SK-N-SH (cell line): ENCODE results near the gene CCDC88C. TPM values are rescaled to one million over a fixed set of nuclear protein-coding genes. Genes with fewer than 3 reads are reported as not detected.

Source experiments
- CTCF ChIA-PET: fragments of 300-600, 350-600 bp; formaldehyde crosslinking; extraction: SDS; loops from one replicate; lab custom pipeline; 2021; lab: Yijun Ruan, JAX
- POLR2A ChIA-PET: fragments of 350-600 bp; sonication (Branson Sonifier 250); formaldehyde crosslinking; extraction: SDS; loops from one replicate; lab custom pipeline; 2020; ENCODE audit warnings: antibody characterized with exemption, inconsistent platforms; lab: Yijun Ruan, JAX
- DNase-seq: peaks from one replicate; pipeline ENCODE4 v3.0.0; 2012
- H2AFZ ChIP-seq: fragments of 200-600 bp; sonication (generic); 2 replicates; pipeline ENCODE4 v1.8.1; 2016; ENCODE audit warnings: antibody characterized with exemption, mild to moderate bottlenecking, low read depth
- H3F3A ChIP-seq: fragments of 200-600 bp; sonication (generic); replicated peaks from 2 replicates; pipeline ENCODE3; 2016; ENCODE audit warnings: antibody characterized with exemption, mild to moderate bottlenecking; ENCODE audit not compliant: insufficient read depth
- H3K27ac ChIP-seq, 2 experiments: fragments of 200-500 bp in 1 of 2; fragments of 200-600 bp in 1 of 2; sonication (Bioruptor generic) in 1 of 2; sonication (generic), shearing (Covaris generic) in 1 of 2; 2 replicates each; pipeline versions ENCODE4 v1.5.1 to v1.6.1; 2014 to 2016; ENCODE audit warnings: low read depth in 2 of 2, inconsistent platforms in 1 of 2, low read length in 1 of 2, mild to moderate bottlenecking in 1 of 2, mixed read lengths in 1 of 2
- H3K27me3 ChIP-seq: fragments of 200-600 bp; sonication (generic), shearing (Covaris generic); 2 replicates; pipeline ENCODE4 v1.6.1; 2016; ENCODE audit warnings: mixed run types; ENCODE audit not compliant: insufficient read depth
- H3K36me3 ChIP-seq, 2 experiments: fragments of 200-500 bp in 1 of 2; fragments of 200-600 bp in 1 of 2; sonication (Bioruptor generic) in 1 of 2; sonication (generic) in 1 of 2; replicated peaks in 1 of 2; 2 replicates each; pipeline versions ENCODE3 to v1.5.1; 2014 to 2016; ENCODE audit warnings: low read length in 1 of 2, mild to moderate bottlenecking in 1 of 2; ENCODE audit not compliant: insufficient read depth in 2 of 2, control insufficient read depth in 1 of 2
- H3K4me1 ChIP-seq, 2 experiments: fragments of 200-500 bp in 1 of 2; fragments of 200-600 bp in 1 of 2; sonication (Bioruptor generic) in 1 of 2; sonication (generic), shearing (Covaris generic) in 1 of 2; 2 replicates each; pipeline versions ENCODE4 v1.5.1 to v1.6.1; 2014 to 2016; ENCODE audit warnings: low read depth in 1 of 2, low read length in 1 of 2, mixed run types in 1 of 2; ENCODE audit not compliant: insufficient read depth in 2 of 2, control insufficient read depth in 1 of 2
- H3K4me2 ChIP-seq: fragments of 200-600 bp; sonication (generic), shearing (Covaris generic); 2 replicates; pipeline ENCODE4 v1.6.1; 2017; ENCODE audit warnings: mixed run types
- H3K4me3 ChIP-seq, 2 experiments: fragments of 200-500 bp in 1 of 2; fragments of 200-600 bp in 1 of 2; sonication (Bioruptor generic) in 1 of 2; sonication (generic), shearing (Covaris generic) in 1 of 2; 2 replicates each; pipeline versions ENCODE4 v1.5.1 to v1.8.1; 2014 to 2016; ENCODE audit warnings: low read depth in 2 of 2, inconsistent platforms in 1 of 2, low read length in 1 of 2, mild to moderate bottlenecking in 1 of 2, mixed read lengths in 1 of 2, moderate library complexity in 1 of 2
- H3K79me2 ChIP-seq: fragments of 200-600 bp; sonication (generic); 2 replicates; pipeline ENCODE4 v1.8.1; 2017; ENCODE audit warnings: mild to moderate bottlenecking; ENCODE audit not compliant: insufficient read depth
- H3K9ac ChIP-seq: fragments of 200-600 bp; sonication (generic); 2 replicates; pipeline ENCODE4 v1.6.1; 2017; ENCODE audit warnings: mixed run types
- H3K9me2 ChIP-seq: fragments of 200-600 bp; sonication (generic); 2 replicates; pipeline ENCODE4 v1.6.1; 2017; ENCODE audit warnings: mixed run types
- H3K9me3 ChIP-seq: fragments of 200-600 bp; sonication (generic); 2 replicates; pipeline ENCODE4 v1.6.1; 2017; ENCODE audit warnings: mixed run types, mild to moderate bottlenecking, moderate library complexity
- H4K20me1 ChIP-seq: fragments of 200-600 bp; sonication (generic); 2 replicates; pipeline ENCODE4 v1.6.1; 2017; ENCODE audit warnings: mild to moderate bottlenecking, mixed run types; ENCODE audit not compliant: insufficient read depth
- ELF1 ChIP-seq: IDR thresholded peaks from 2 replicates; pipeline ENCODE4 v1.4.0; 2012
- EP300 ChIP-seq, 2 experiments: IDR thresholded peaks; 2 replicates each; pipeline versions ENCODE4 v1.4.0 to v1.6.1; 2012; ENCODE audit warnings: borderline replicate concordance in 1 of 2, low read depth in 1 of 2, low read length in 1 of 2
- FOXJ3 ChIP-seq: sonication (generic); formaldehyde crosslinking; IDR thresholded peaks from 2 replicates; pipeline ENCODE4 v1.5.1; 2020; ENCODE audit warnings: mild to moderate bottlenecking, missing genetic modification reagents
- FOXM1 ChIP-seq: IDR thresholded peaks from 2 replicates; pipeline ENCODE4 v1.4.0; 2012; ENCODE audit warnings: low read depth, mild to moderate bottlenecking
- GATA2 ChIP-seq: sonication (generic); formaldehyde crosslinking; IDR thresholded peaks from 2 replicates; pipeline ENCODE4 v1.5.0; 2020; ENCODE audit warnings: mild to moderate bottlenecking, missing genetic modification reagents
- JUND ChIP-seq: IDR thresholded peaks from 2 replicates; pipeline ENCODE4 v1.4.0; 2012
- MEF2A ChIP-seq: IDR thresholded peaks from 2 replicates; pipeline ENCODE4 v1.4.0; 2012; ENCODE audit warnings: low read depth, borderline replicate concordance
- POLR2AphosphoS5 ChIP-seq: IDR thresholded peaks from 2 replicates; pipeline ENCODE4 v1.6.1; 2012; ENCODE audit warnings: low read depth, low read length
- RAD21 ChIP-seq: IDR thresholded peaks from 2 replicates; pipeline ENCODE4 v1.6.1; 2012; ENCODE audit warnings: mild to moderate bottlenecking, low read length
- RFX5 ChIP-seq: IDR thresholded peaks from 2 replicates; pipeline ENCODE4 v1.6.1; 2012; ENCODE audit warnings: mild to moderate bottlenecking, improper control_type of control experiment, low read length
- RXRA ChIP-seq: IDR thresholded peaks from 2 replicates; pipeline ENCODE4 v1.4.0; 2012; ENCODE audit warnings: low read depth, mild to moderate bottlenecking, borderline replicate concordance
- TAF1 ChIP-seq: IDR thresholded peaks from 2 replicates; pipeline ENCODE4 v1.6.1; 2012; ENCODE audit warnings: low read depth, mild to moderate bottlenecking, low read length, moderate library complexity, borderline replicate concordance
- WGBS: methylation state at CpG from one replicate; pipeline ENCODE4 v1.1.6; 2017; ENCODE audit warnings: low lambda C conversion rate; 5-methylcytosine and 5-hydroxymethylcytosine counted together
- polyA plus RNA-seq, 3 experiments: library from polyadenylated mRNA; depleted of rRNA; stranded (reverse); fragments of >200 nt; gene quantifications; 2 replicates each; pipeline ENCODE4 v1.2.3, GENCODE V29; 2012
- TF ChIP-seq, protein P1 (sequence below): IDR thresholded peaks from 2 replicates; pipeline ENCODE4 v1.4.0; 2012; ENCODE audit warnings: low read depth
- TF ChIP-seq, protein P2 (sequence below): IDR thresholded peaks from 2 replicates; pipeline ENCODE4 v1.6.1; 2012; ENCODE audit warnings: mild to moderate bottlenecking, low read depth, low read length, moderate library complexity
- TF ChIP-seq, protein P3 (sequence below): fragments of 200-600 bp; sonication (generic); IDR thresholded peaks from 2 replicates; pipeline ENCODE4 v1.6.1; 2017; ENCODE audit warnings: antibody characterized with exemption, mild to moderate bottlenecking, moderate library complexity
- TF ChIP-seq, protein P4 (sequence below): fragments of 150-350 bp; IDR thresholded peaks from 2 replicates; pipeline ENCODE4 v1.6.1; 2016; ENCODE audit warnings: mild to moderate bottlenecking, low read depth, low read length

CCDC88C gene
- polyA plus RNA-seq, 1 of the 3 experiments (the other 2 are of a cell fraction), result 0.39 TPM

DNA sequence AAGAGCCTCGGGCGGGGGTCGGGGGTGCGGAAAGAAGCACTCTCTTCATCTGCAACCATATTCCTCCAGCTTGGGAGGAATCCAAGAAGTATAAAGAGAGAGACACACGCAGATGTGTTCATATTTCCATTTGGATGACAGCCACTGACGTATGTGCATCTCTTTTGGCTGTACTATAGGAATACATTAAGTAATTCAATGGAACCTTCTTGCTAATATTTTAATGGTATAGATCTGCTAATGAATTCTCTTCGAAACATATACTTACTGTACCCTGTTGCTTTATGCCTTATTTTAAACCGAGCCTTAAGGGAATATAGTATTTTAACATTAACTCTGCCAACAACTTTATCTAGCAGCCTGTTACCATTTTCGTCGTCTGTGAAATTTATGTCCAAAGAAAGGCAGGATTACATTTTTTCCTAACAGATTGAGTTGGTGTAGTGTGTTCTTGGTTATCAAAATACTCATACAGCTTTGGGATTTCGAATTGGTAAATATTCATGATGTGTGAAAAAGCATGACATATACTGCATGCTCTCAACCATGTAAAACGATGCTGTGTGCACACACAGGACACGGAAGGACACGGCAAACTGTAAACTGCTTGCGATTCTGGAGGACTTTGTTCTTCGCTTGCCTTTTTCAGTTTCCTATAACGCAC is 84.5 kb downstream of the CCDC88C start (continued):
- TF ChIP-seq, protein P1, sequence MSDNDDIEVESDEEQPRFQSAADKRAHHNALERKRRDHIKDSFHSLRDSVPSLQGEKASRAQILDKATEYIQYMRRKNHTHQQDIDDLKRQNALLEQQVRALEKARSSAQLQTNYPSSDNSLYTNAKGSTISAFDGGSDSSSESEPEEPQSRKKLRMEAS, result no peak

DNA sequence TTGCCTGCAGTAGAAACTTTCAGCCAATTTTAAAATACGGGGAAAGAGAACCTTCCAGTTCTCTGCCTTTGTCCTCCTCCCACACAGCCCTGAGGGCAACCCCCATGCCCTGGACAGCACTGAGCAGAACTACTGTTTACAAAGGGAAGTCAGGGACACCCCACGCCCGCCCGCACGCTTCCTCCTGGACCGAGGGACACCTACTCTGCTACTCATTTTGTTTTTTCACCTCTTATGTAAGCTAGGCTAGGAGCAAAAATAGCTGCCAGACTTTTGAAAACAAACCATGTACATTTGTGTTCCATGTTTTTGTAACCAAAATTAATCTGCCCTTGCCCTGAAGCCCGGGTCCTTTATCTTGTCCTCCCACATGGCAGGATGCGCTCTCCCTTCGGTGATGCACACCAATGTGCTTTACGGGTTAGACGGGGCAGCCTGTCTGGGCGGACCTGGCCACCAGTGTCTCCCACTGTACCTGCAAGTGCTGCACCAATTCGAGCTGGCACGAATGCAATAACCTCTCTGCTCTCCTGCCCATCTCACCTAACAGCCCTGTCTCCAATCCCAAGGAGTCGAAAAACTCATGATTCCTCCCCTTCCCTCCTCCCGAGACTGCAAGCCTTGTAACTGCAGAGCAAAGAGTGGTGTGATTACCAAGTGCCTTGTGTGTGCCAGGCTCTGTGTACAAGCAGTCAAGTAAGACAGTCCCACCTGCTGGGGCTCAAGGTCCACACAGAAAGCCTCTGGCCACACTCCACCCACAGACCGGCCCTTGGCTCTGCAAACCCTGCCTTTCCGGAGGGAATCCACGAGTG is 85.2 kb downstream of the CCDC88C start:
- no peak for TF ChIP-seq FOXM1
- no peak for TF ChIP-seq RFX5
- no peak for TF ChIP-seq RXRA
- no peak for TF ChIP-seq TAF1
- TF ChIP-seq GATA2 (CRISPR knock-in tag), result no peak
- TF ChIP-seq RAD21, result no peak
- no peak for TF ChIP-seq POLR2AphosphoS5
- TF ChIP-seq ELF1, result no peak
- no peak for TF ChIP-seq JUND
- TF ChIP-seq EP300 (IDR thresholded peaks at IDR 0.05; ENCODE audit: borderline replicate concordance in 1 of 2, low read depth in 1 of 2, low read length in 1 of 2), result no peak
- TF ChIP-seq, protein P2, sequence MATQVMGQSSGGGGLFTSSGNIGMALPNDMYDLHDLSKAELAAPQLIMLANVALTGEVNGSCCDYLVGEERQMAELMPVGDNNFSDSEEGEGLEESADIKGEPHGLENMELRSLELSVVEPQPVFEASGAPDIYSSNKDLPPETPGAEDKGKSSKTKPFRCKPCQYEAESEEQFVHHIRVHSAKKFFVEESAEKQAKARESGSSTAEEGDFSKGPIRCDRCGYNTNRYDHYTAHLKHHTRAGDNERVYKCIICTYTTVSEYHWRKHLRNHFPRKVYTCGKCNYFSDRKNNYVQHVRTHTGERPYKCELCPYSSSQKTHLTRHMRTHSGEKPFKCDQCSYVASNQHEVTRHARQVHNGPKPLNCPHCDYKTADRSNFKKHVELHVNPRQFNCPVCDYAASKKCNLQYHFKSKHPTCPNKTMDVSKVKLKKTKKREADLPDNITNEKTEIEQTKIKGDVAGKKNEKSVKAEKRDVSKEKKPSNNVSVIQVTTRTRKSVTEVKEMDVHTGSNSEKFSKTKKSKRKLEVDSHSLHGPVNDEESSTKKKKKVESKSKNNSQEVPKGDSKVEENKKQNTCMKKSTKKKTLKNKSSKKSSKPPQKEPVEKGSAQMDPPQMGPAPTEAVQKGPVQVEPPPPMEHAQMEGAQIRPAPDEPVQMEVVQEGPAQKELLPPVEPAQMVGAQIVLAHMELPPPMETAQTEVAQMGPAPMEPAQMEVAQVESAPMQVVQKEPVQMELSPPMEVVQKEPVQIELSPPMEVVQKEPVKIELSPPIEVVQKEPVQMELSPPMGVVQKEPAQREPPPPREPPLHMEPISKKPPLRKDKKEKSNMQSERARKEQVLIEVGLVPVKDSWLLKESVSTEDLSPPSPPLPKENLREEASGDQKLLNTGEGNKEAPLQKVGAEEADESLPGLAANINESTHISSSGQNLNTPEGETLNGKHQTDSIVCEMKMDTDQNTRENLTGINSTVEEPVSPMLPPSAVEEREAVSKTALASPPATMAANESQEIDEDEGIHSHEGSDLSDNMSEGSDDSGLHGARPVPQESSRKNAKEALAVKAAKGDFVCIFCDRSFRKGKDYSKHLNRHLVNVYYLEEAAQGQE, result no peak
- TF ChIP-seq, protein P3, sequence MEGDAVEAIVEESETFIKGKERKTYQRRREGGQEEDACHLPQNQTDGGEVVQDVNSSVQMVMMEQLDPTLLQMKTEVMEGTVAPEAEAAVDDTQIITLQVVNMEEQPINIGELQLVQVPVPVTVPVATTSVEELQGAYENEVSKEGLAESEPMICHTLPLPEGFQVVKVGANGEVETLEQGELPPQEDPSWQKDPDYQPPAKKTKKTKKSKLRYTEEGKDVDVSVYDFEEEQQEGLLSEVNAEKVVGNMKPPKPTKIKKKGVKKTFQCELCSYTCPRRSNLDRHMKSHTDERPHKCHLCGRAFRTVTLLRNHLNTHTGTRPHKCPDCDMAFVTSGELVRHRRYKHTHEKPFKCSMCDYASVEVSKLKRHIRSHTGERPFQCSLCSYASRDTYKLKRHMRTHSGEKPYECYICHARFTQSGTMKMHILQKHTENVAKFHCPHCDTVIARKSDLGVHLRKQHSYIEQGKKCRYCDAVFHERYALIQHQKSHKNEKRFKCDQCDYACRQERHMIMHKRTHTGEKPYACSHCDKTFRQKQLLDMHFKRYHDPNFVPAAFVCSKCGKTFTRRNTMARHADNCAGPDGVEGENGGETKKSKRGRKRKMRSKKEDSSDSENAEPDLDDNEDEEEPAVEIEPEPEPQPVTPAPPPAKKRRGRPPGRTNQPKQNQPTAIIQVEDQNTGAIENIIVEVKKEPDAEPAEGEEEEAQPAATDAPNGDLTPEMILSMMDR, result no peak
- no peak for TF ChIP-seq MEF2A
- TF ChIP-seq, protein P4, sequence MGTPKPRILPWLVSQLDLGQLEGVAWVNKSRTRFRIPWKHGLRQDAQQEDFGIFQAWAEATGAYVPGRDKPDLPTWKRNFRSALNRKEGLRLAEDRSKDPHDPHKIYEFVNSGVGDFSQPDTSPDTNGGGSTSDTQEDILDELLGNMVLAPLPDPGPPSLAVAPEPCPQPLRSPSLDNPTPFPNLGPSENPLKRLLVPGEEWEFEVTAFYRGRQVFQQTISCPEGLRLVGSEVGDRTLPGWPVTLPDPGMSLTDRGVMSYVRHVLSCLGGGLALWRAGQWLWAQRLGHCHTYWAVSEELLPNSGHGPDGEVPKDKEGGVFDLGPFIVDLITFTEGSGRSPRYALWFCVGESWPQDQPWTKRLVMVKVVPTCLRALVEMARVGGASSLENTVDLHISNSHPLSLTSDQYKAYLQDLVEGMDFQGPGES, result no peak
- TF ChIP-seq FOXJ3 (CRISPR knock-in tag), result no peak
- Histone ChIP-seq H3K27ac (no peak overlapping the region), H3K4me1 (peaks cover 0 to 16% of the 10 kb centered on the region in 2 experiments; a peak in 1 of 4 replicates), H3K4me2 (no peak overlapping the region), H3K79me2 (no peaks in the 10 kb centered on the region), H3F3A (no peaks in the 10 kb centered on the region), H3K9ac (no peak overlapping the region), H4K20me1 (no peaks in the 10 kb centered on the region), H3K4me3 (no peak overlapping the region), H3K36me3 (no peaks in the 10 kb centered on the region), H3K27me3 (no peaks in the 10 kb centered on the region), H3K9me3 (no peaks in the 10 kb centered on the region), H3K9me2 (no peaks in the 10 kb centered on the region), H2AFZ (no peak overlapping the region)
- no peak for DNase-seq
- CTCF ChIA-PET, result interaction anchor here (0.6 to 16.0 kb wide), 4 partner anchors 8 to 89 kb away, joined by 3 to 300 read pairs (median 6); partner anchors contain the start of gene CCDC88C
- WGBS, result 70% methylated on average over 19 of the region's 19 CpGs
- POLR2A ChIA-PET, result interaction anchor here (1.0 kb wide), 1 partner anchor 21 kb away, joined by 3 read pairs; no protein-coding TSS in a partner anchor
